CD4-positive, alpha-beta T cell treated with Interleukin-6 at 100 ng/mL for 8 hours (primary cell): Measurements from ENCODE around the gene YWHAE.
"Not testable (repeated sequence)": the region's sequence is repeated elsewhere in the genome, so short reads cannot be mapped to it uniquely, and the experiment has no call there.

Experiments used
- DNase-seq: peaks from one replicate; pipeline ENCODE4 v3.0.0-alpha.2; 2020; ENCODE audit warnings: mixed read lengths, low spot score

YWHAE gene

GRCh38 chr17:1412185-1413110 lies 12.4 kb upstream of the YWHAE start:
- DNase-seq, result no peak

GRCh38 chr17:1402262-1402586 lies 2.2 kb upstream of the YWHAE start:
- no peak for DNase-seq

- no peak for DNase-seq
Measured at GRCh38 chr17:1398931-1399678, 917 bp downstream of the YWHAE start.

- no peak for DNase-seq
Measured at GRCh38 chr17:1398028-1398427, 2.0 kb downstream of the YWHAE start.

- DNase-seq, result not testable (repeated sequence)
Measured at GRCh38 chr17:1395876-1396665, 4.0 kb downstream of the YWHAE start.

- no peak for DNase-seq
Measured at GRCh38 chr17:1391577-1391976, 8.4 kb downstream of the YWHAE start.

- no peak for DNase-seq
Measured at GRCh38 chr17:1390432-1391367, 9.3 kb downstream of the YWHAE start.

- DNase-seq, result not testable (repeated sequence)
Measured at GRCh38 chr17:1387490-1388227, 12.4 kb downstream of the YWHAE start.

GRCh38 chr17:1386675-1387190 lies 13.3 kb downstream of the YWHAE start:
- DNase-seq, result not testable (repeated sequence)

GRCh38 chr17:1386265-1386664 lies 13.8 kb downstream of the YWHAE start:
- no peak for DNase-seq

GRCh38 chr17:1385861-1386260 lies 14.2 kb downstream of the YWHAE start:
- no peak for DNase-seq

- no peak for DNase-seq
Measured at GRCh38 chr17:1384905-1385435, 15.1 kb downstream of the YWHAE start.

- no peak for DNase-seq
Measured at GRCh38 chr17:1379930-1380313, 20.1 kb downstream of the YWHAE start.

GRCh38 chr17:1379208-1379929 lies 20.7 kb downstream of the YWHAE start:
- DNase-seq, result no peak

GRCh38 chr17:1378476-1378860 lies 21.6 kb downstream of the YWHAE start:
- not testable (repeated sequence) for DNase-seq

GRCh38 chr17:1377334-1377733 lies 22.7 kb downstream of the YWHAE start:
- DNase-seq, result no peak

GRCh38 chr17:1376061-1376460 lies 24.0 kb downstream of the YWHAE start:
- DNase-seq, result no peak

GRCh38 chr17:1375615-1376014 lies 24.4 kb downstream of the YWHAE start:
- DNase-seq, result no peak

- DNase-seq, result peak; percentile 21
Measured at GRCh38 chr17:1374431-1375177, 25.4 kb downstream of the YWHAE start.
